Stomach (tissue), 9 donors: Measurements from ENCODE around the gene BPNT1. TPM values are rescaled to one million over a fixed set of nuclear protein-coding genes. Genes with fewer than 3 reads are reported as not detected.
"Not testable (repeated sequence)": the region's sequence is repeated elsewhere in the genome, so short reads cannot be mapped to it uniquely, and the experiment has no call there.

Source experiments
- DNase-seq, 2 donors: peaks; one replicate each; pipeline versions ENCODE4 v3.0.0 to v3.0.0-alpha.2; 2013 to 2019
- H3K27ac ChIP-seq, 5 donors: fragments of 200-600 bp in 4 of 5; sonication (generic) in 4 of 5; one replicate each; pipeline ENCODE4 v1.5.1; 2013 to 2019; ENCODE audit warnings: mild to moderate bottlenecking in 1 of 5, moderate library complexity in 1 of 5
- H3K27me3 ChIP-seq, 3 donors: fragments of 200-600 bp; sonication (generic); one replicate each; pipeline ENCODE4 v1.5.1; 2017 to 2019; ENCODE audit warnings: mixed run types in 1 of 3
- H3K36me3 ChIP-seq, 4 donors: fragments of 200-600 bp; sonication (generic); 1 replicate in 3 of 4; 2 replicates in 1 of 4; pipeline ENCODE4 v1.5.1; 2016 to 2019
- H3K4me1 ChIP-seq, 4 donors: fragments of 200-600 bp; sonication (generic); one replicate each; pipeline ENCODE4 v1.5.1; 2016 to 2019
- H3K4me3 ChIP-seq, 4 donors: fragments of 200-600 bp; sonication (generic) in 3 of 4; one replicate each; pipeline ENCODE4 v1.5.1; 2016 to 2019; ENCODE audit warnings: mild to moderate bottlenecking in 1 of 4
- H3K9me3 ChIP-seq, 4 donors: fragments of 200-600 bp; sonication (generic); one replicate each; pipeline ENCODE4 v1.5.1; 2016 to 2019
- EP300 ChIP-seq: sonication (generic); formaldehyde crosslinking; IDR thresholded peaks from one replicate; pipeline ENCODE4 v1.6.1; 2017; ENCODE audit warnings: antibody characterized with exemption
- POLR2A ChIP-seq, 4 donors: fragments of 450-650 bp; IDR thresholded peaks; one replicate each; pipeline ENCODE4 v1.6.1; 2016; ENCODE audit warnings: antibody characterized with exemption in 4 of 4, control low read depth in 2 of 4, mild to moderate bottlenecking in 1 of 4, moderate library complexity in 1 of 4
- POLR2AphosphoS5 ChIP-seq, 3 donors: sonication (generic); formaldehyde crosslinking; IDR thresholded peaks; one replicate each; pipeline ENCODE4 v1.6.1; 2016; ENCODE audit warnings: antibody characterized with exemption in 3 of 3
- WGBS, 5 donors: extraction: QIAGEN DNeasy Blood & Tissue Kit in 3 of 5; methylation state at CpG; one replicate each; pipeline versions ENCODE4 v1.1.5 to v1.1.7; 2013 to 2018; 5-methylcytosine and 5-hydroxymethylcytosine counted together
- intact Hi-C: fragments of 100-400 bp; cut with DNase I; formaldehyde crosslinking; loops from one replicate; pipeline ENCODE4 v1.15.1; 2023; ENCODE audit warnings: low total_unique reads
- polyA plus RNA-seq, 3 donors: library from polyadenylated mRNA; stranded (reverse); fragments of 200-250 nt; gene quantifications; one replicate each; pipeline ENCODE4 v1.2.3, GENCODE V29; 2013
- total RNA-seq, 5 donors: library from RNA; depleted of rRNA; stranded (reverse); fragments of >200 nt; gene quantifications; one replicate each; pipeline versions ENCODE4 v1.1.0 to v1.2.3, GENCODE V29; 2014 to 2016
- TF ChIP-seq, protein P1 (sequence below), 7 experiments: fragments of 450-650 bp in 4 of 7; fragments of 200-600 bp in 3 of 7; sonication (generic) in 3 of 7; IDR thresholded peaks; one replicate each; pipeline ENCODE4 v1.5.1; 2016 to 2019; ENCODE audit warnings: antibody characterized with exemption in 7 of 7, control low read depth in 2 of 7, mild to moderate bottlenecking in 1 of 7
- donor health status: healthy with polysubstance abuse.
- donor health status: Bipolar disorder and iron deficiency.
- donor health status: healthy.

Gene BPNT1
- total and polyA plus RNA-seq, 8 donors, result 7.0 to 28.0 (median 19.8) TPM

DNA sequence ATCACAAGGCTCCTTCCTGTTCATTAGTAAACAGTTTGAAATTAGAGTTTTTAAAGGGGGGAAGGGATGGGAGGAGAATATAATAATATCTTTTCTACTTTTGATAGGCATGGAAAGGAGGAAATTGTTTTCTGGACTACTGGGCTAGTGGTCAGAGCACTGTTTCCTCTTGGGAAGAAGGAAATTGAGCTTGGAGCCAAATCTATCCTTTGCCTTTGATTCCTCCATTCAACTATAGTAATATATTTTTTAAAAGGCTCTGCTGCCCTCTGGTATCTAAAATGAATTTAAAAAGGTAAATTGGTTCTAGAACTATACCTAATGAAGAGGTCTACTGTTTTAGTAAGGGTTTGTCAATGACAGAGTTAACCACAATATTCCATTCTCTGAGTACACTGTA lies 10.2 kb upstream of the BPNT1 start:
- H3K4me3 ChIP-seq, result no peak overlapping the region
- no peaks in the 10 kb centered on the region for H3K27me3 ChIP-seq
- peaks cover 4 to 18% (median 13%) of the 10 kb centered on the region in 4 donors for H3K4me1 ChIP-seq
- peaks cover 41 to 88% (median 85%) of the 10 kb centered on the region in 4 donors for H3K36me3 ChIP-seq
- DNase-seq, result no peak
- H3K27ac ChIP-seq, result no peak overlapping the region
- H3K9me3 ChIP-seq, result no peaks in the 10 kb centered on the region
- TF ChIP-seq POLR2A (IDR thresholded peaks at IDR 0.05) (no peak), POLR2AphosphoS5 (IDR thresholded peaks at IDR 0.05) (no peak), EP300 (no peak)
- TF ChIP-seq, protein P1, sequence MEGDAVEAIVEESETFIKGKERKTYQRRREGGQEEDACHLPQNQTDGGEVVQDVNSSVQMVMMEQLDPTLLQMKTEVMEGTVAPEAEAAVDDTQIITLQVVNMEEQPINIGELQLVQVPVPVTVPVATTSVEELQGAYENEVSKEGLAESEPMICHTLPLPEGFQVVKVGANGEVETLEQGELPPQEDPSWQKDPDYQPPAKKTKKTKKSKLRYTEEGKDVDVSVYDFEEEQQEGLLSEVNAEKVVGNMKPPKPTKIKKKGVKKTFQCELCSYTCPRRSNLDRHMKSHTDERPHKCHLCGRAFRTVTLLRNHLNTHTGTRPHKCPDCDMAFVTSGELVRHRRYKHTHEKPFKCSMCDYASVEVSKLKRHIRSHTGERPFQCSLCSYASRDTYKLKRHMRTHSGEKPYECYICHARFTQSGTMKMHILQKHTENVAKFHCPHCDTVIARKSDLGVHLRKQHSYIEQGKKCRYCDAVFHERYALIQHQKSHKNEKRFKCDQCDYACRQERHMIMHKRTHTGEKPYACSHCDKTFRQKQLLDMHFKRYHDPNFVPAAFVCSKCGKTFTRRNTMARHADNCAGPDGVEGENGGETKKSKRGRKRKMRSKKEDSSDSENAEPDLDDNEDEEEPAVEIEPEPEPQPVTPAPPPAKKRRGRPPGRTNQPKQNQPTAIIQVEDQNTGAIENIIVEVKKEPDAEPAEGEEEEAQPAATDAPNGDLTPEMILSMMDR (IDR thresholded peaks at IDR 0.05), result no peak
- intact Hi-C loops, result no loop called here

DNA sequence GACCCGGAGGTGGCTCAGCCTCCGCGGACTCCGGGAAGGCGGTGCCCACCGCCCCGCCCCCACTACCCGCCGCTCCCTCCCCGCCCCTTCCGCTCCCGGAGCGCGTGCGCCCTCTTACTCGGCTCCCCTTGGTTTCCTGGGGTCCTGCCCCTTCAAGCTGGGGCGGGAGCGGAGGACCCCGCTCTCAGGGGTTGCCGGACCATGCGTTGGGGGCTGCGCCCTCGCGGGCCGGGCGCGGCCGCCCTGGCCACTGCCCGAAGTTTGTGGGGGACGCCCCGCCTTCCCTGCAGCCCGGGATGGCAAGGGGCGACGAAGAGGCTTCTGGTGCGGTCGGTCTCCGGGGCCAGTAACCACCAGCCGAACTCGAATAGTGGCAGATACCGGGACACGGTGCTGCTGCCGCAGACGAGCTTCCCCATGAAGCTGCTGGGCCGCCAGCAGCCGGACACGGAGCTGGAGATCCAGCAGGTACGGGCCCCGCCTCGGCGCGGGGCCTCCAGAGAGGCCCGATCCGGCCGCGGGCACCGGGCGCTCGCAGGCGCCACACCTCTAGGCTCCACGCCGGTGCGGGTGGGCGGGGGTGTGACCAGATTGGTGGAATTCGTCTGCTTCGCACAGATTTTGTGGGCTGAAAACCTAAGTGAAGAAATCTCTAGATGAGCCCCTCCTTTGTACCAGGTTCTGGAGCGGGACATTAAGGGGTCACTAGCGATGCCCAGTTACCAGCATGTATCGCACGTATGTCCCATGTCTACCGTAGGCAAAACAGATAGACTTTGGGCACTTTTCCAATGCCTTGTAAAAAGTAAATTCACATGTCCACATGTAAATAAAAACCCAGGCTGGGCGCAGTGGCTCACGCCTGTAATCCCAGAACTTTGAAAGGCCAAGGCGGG lies 4.7 kb upstream of the BPNT1 start, which contains the start of gene IARS2:
IARS2 (plus strand) TSS at position 117 of the 896 bp plus-strand sequence; CDS start at position 202, 85 bp downstream.
- intact Hi-C loops, result no loop called here
- Histone ChIP-seq H3K4me1 (peaks cover 10 to 31% (median 22%) of the 10 kb centered on the region in 4 donors), H3K4me3 (peak within 1 kb of the TSS; percentile 80 to 99 (median 97)), H3K9me3 (no peaks in the 10 kb centered on the region), H3K27ac (peak within 1 kb of the TSS; percentile 81 to 96 (median 91)), H3K27me3 (no peaks in the 10 kb centered on the region), H3K36me3 (peaks cover 12 to 32% (median 32%) of the 10 kb centered on the region in 4 donors)
- DNase-seq, result peak; percentile 92 to 97
- TF ChIP-seq, protein P1 (IDR thresholded peaks at IDR 0.05), result no peak
- TF ChIP-seq EP300 (no peak), POLR2AphosphoS5 (IDR thresholded peaks at IDR 0.05) (peak in 1 of 3 donors; percentile 61), POLR2A (IDR thresholded peaks at IDR 0.05) (no peak)
- WGBS, 5 donors, result 0 to 2% (median 1%) methylated on average over 29 to 73 of the region's 73 CpGs

DNA sequence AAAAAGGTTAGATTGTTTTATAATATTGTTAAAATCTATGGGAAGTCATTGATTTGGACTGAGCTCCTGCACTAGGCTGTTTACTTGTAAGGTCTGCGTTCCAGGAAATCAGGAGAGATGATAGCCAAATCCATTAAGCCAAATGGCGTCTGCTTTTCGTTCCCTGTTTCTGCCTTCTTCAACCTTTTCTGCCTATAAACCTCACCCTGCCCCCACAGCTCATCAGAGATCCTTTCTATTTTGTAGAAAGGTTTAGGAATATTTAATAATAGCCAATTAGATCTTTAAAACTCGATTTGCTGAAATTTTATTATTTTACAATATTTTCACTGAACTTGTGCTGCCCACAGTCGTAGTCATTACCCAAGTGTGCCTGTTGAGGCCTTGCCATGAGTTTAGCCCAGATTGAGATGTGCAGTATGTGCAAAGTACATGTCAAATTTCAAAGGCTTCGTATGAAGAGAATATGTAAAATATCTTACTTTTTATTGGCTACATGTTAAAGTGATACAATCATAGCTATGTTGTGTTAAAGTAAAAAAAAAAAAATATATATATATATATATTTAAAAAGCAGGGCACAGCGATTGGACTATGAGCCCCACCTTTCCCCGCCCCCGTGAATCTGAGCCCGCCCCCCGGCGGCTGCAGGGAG lies 3.9 kb upstream of the BPNT1 start:
- Histone ChIP-seq H3K9me3 (no peaks in the 10 kb centered on the region), H3K4me1 (peaks cover 10 to 38% (median 24%) of the 10 kb centered on the region in 4 donors), H3K4me3 (peak overlapping the region; percentile 80 to 99 (median 97)), H3K27ac (peak overlapping the region in 4 of 5 donors; percentile 81 to 95 (median 90)), H3K36me3 (peaks cover 12 to 25% (median 24%) of the 10 kb centered on the region in 4 donors), H3K27me3 (no peaks in the 10 kb centered on the region)
- TF ChIP-seq POLR2A (IDR thresholded peaks at IDR 0.05) (no peak), POLR2AphosphoS5 (IDR thresholded peaks at IDR 0.05) (no peak), EP300 (no peak)
- TF ChIP-seq, protein P1 (IDR thresholded peaks at IDR 0.05), result no peak
- no peak for DNase-seq
- 20 to 23% (median 22%) methylated on average over 12 of the region's 12 CpGs for WGBS, 5 donors
- intact Hi-C loops, result no loop called here

DNA sequence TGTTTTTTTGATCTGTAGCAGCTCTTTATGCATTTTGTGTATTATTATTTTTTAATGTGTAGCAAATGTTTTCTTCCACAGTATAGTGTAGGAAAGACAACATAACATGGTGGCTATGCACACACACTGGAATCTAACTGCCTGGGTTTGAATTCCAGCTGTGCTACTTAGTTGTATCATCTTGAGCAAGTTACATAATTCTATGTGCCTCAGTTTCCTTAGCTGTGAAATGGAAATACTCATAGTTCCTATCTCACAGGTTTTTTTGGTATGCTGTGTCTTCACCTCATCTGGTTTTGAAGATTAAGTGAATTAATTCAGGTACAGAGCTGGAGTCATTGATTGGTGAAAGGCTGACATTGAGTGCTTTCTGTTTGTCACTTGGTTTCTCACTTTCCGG lies 3.1 kb upstream of the BPNT1 start:
- H3K4me3 ChIP-seq, result no peak overlapping the region
- intact Hi-C loops, result no loop called here
- DNase-seq, result no peak
- no peak overlapping the region for H3K27ac ChIP-seq
- H3K9me3 ChIP-seq, result no peaks in the 10 kb centered on the region
- WGBS, 5 donors, result 92 to 100% (median 95%) methylated on average over 1 of the region's 1 CpG
- H3K36me3 ChIP-seq, result peaks cover 10 to 17% (median 16%) of the 10 kb centered on the region in 4 donors
- peaks cover 10 to 40% (median 27%) of the 10 kb centered on the region in 4 donors for H3K4me1 ChIP-seq
- no peak for TF ChIP-seq POLR2AphosphoS5 (IDR thresholded peaks at IDR 0.05)
- TF ChIP-seq EP300, result no peak
- TF ChIP-seq POLR2A (IDR thresholded peaks at IDR 0.05), result no peak
- TF ChIP-seq, protein P1 (IDR thresholded peaks at IDR 0.05), result no peak
- H3K27me3 ChIP-seq, result no peaks in the 10 kb centered on the region

DNA sequence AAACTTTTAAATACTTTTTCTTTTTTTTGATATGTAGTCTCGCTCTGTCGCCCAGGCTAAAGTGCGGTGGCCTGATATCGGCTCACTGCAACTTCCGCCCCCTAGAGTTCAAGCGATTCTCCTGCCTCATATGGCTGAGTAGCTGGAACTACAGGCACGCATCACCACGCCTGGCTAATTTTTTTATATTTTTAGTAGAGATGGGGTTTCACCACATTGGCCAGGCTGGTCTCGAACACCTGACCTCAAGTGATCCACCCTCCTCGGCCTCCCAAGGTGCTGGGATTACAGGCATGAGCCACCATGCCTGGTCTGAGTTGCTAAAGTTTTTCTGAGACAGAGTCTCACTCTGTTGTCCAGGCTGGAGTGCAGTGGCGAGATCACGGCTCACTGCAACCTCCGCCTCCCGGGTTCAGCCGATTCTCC lies 3.3 kb downstream of the BPNT1 start:
- H3K27ac ChIP-seq, DNase-seq, H3K4me3 ChIP-seq, H3K27me3 ChIP-seq, H3K36me3 ChIP-seq, H3K9me3 ChIP-seq: not testable (repeated sequence)
- peaks cover 0 to 26% (median 11%) of the 10 kb centered on the region in 4 donors for H3K4me1 ChIP-seq
- intact Hi-C loops, result loop anchor here (5.0 kb wide), 1 partner anchor 39 kb away; the partner anchor contains the start of gene EPRS1
- WGBS, 5 donors, result 90 to 95% (median 92%) methylated on average over 15 of the region's 15 CpGs
